GM19328 (cell line): ENCODE measurements around the gene LSP1.

Experiments
- ATAC-seq: cut with Tn5 transposase; IDR thresholded peaks from one replicate; pipeline ENCODE4 v1.9.1; 2021; ENCODE audit warnings: mild to moderate bottlenecking, moderate library complexity; ENCODE audit not compliant: unreplicated experiment

LSP1 gene

DNA sequence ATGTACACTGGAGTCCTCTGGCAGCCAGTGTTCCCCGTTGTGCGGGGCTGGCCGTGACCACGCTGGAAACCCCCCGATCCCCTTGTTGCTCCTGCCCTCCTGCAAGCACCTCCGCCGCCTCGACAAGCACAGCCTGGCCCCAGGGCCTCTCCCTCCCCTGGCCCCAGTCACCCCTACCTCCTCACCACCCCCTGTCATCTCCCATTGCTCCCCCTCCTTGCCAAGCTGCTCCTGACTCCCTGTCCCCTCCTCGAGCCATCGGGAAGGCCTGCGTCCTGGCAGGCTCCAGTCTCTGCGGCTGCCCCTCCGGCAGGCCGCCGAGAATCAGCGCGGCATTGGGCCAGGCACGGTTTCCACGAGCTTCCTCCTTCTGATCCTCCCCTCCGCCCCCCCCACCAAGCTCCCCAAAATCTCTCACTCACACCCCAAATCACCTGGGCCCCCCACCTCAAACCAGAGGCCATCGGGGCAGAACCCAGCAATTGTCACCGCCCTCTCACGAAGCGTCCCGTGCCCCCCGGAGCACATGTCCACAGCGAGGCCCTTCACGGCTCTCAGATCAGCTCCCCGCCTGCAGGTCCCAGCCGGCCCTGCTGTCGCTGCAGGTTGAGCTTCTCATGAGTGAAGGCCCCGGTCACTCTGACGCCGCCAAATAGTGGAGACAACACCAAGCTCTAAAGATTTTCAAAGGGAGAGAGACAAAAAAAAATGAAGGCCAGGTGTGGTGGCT is 5.7 kb upstream of the LSP1 start:
- ATAC-seq = no peak

DNA sequence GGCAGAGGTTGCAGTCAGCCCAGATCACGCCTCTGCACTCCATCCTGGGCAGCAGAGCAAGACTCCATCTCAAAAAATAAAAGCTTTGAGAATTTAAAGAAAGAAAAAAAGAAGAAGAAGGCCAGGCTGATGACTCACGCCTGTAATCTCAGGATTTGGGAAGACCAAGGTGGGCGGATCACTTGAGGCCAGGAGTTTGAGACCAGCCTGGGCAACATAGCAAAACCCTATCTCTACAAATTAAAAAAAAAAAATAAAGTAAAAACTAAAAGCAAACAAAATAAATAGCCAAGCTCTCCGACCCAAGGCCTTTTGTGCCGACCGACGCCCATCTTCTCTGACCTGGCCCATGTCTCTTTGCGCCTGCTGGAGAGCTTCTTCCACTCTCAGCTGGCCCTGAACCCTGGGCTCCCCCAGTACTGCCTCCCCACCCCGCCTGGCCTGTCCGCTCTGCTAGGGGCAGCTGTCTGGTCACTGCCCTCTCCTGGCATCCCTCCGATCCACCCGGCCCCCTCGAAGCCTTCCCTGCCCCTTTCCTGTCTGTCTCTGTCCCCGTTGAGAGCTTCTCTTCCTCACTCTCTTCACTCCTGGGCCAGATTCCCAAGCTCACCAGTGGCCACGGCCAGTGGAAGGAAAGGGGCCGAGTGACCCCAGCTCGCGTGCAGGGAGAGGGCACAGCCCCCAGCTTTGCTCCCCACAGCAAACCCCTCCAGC is 4.8 kb upstream of the LSP1 start:
- no peak for ATAC-seq

DNA sequence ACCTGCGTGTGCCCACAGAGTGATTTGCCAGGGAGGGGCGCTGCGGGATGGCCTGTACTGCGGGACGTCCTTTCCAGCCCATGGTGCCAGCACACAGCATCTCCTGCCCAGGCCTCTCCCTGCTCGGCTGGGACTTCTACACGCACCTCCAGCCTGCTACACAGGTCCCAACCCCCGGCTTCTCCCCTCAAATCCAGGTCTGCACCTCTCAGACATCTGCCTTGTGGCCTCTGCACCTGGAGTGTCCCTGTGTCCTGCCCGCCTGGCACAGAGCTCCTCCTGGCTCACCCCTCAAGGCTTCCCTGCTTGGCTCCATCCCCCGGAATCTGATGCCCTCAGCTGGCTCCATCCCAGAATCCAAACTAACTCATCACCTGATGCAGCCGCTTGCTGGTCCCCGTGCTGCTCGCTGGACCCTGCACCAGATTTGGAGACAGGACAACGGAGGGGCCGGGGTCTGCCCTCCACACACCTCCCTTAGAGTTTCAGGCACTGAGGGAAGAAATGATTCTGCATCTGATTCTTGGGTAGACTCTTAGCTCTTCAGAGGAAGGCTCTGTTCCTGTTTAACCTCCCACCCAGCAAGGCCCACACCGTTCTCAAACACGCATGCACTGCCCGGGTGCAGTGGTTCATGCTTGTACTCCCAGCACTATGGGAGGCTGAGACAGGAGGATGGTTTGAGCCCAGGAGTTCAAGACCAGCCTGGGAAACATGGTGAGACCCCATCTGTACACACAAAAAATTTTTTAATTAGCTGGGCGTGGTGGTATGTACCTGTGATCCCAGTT is 4.0 kb upstream of the LSP1 start:
- ATAC-seq = no peak

DNA sequence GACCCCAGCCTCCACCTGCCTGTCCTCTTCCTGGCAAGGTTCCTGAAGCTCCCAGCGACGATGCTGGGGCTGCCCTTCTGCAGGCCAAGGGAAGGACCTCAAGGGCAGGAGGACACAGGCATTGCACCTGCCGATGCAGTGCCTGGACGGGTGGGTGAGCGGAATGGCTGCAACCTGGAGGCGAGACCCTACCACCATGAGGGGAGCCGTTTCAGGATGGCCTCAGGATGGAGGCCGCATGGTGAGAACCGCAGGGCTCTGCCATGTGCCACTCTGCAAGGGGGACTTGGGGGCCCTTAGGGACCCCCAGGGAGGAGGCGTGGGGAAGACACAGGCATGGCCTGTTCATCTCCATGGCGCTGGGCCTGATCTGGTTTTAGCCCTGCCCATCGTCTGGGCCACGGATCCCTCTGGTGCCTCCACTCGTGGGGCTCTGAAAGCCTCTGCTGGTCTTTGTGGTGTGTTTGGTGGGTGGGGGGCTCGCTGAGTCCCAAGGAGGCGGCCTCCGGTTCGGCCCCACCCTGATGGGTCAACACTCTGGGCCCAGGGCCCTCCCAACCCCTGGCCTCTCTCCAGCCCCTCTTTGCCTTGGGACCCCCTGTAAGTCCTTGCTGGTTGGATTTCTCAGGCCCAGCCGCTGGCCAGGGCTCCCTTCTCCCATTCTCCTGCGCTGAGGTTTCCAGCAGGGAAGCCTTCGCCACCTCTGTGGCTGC is 1.3 kb upstream of the LSP1 start:
- no peak for ATAC-seq

DNA sequence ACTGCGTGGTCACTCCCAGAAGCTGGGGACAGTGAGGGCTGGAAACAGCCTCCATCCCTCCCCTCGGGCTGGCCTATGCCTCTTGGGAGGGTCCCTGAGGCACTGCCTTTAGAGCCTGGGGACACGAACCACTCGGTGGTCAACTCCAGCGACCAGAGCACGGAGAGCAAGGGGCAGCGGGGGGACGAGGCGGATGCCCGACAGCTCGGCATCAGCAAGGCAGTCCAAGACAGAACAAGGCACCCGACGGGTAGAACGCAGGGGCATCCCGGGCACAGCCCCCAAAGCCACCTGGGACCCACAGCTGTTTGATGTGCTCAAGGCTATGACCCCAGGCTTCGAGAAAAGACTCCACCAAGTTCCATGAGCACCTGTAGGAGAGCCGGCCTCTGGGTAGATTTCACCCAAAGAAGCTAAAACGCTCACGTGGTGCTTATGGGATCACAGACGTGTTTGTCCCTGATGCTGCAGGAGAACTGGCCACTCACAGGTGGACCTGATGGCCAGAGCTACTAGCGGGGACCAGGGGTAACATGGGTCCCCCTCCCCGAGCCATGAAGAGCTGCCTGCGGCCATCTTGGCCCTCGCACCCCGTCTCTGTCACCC is 510 bp upstream of the LSP1 start:
- no peak for ATAC-seq

DNA sequence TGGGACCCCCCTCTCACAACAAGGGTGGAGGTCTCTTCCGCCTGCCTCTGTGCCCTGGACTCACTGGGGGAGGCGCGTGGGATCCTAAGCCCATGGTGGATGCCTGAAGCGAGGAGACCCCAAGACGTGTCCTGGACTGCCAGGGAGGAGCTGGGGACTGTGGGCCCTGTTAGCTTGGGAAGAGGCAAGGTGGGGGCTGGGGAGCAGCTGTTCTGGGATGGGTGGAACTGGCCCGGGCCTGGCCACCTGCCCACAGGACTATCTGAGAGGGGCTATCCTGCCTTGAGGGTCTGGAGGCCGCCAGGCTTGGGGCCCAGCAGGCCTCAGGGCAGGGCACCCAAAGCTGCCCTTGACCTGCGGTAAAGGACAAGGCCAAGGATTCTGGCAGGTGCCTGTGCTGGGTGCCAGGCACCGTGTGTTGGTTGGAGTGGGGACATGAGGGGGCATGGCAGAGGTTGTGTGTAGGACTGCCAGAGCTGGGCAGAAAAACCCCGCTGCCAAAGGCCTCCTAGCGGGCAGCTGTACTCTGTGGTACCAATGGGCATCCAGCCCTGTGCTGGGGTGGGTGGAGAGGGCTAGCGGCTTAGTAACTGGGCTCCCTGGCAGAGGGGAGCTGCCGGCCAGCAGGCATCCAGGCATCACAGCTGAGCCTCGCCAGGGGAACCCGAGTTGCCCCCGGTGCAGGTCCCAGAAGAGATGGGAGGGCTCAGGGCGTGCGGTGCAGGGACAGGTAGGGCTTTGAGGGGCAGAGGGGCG is 670 bp downstream of the LSP1 start:
- ATAC-seq = no peak

DNA sequence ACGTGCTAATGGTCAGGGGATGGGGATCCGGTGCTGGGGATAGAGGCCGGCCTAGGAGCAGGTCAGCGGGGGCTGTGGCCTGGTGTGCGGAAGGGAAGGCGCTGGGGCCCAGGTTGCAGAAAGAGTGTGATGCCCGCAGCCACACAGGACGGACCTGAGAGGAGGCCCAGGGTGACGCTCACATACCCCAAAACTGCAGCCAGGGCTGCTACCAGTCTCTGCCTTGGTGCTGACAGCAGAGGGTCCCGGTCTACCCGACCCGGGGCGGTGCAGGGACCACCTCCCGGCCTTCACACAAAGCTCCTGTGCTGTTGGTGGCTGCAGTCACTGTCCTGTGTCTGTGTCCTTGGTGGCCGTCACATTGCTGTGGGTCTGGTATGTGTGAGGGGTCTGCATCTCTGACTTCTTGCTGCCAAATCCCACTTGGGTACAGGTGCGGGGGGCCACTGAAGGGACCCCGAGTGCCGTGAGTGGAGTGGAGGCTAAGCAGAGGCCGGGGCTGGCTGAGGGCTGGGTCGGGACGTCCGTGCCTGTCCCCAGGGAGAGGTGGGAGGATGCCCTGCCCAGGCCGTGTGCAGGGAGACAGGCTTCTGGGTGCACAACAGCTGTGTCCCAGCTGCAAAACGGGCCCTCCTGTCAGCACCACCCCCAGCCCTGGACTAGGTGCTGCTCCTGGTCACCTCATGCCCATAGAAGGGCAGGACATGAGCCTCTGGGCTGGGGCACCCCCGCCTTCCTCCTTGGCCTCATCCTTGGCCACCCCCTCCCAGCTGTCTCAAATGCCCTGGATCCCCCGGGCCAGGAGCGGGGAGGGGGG is 1.5 kb downstream of the LSP1 start:
- no peak for ATAC-seq

DNA sequence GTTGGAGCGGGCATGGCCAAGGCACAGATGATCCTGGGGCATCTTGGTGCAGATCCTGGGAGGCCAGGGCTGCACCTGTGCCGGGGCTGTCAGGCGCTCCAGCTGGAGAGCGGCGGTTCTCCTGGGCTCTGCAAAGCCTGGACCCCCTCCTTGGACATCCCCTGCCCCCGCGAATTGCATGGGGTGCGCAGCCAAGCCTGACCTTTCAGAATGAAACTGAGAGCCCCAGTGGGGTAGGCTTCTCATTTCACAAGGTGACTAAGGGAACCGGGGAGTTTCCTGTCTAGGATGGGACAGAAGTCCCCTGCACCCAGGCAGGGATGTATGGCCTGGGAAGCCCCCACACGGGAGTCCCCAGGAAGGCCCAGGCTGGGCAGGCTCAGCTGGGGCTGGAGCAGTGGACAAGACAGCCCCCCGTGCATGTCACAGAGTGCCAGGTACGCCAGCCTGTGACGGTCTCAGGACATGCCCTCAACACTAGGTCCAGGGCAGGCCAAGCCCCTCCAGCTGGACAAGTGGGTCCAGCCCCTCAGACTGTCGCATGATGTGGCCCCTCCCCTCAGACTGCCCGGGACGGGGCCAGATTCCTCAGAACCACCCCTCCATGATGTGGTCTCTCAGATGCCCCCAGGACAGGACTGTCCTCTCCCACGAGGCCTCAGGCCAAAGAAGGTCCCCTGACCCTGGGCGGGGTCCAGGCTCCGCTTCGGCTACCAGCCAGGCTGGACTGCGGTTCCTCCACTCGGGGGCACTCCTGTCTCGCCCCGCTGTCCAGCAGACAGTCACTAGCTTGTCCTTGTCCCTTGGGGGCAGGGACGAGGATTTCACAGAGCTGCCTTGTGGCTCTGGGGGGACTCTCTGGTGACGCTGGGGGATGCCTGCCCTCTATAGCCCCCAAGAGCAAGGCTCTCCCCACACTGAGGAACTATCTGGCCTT is 2.3 kb downstream of the LSP1 start:
- ATAC-seq = no peak

DNA sequence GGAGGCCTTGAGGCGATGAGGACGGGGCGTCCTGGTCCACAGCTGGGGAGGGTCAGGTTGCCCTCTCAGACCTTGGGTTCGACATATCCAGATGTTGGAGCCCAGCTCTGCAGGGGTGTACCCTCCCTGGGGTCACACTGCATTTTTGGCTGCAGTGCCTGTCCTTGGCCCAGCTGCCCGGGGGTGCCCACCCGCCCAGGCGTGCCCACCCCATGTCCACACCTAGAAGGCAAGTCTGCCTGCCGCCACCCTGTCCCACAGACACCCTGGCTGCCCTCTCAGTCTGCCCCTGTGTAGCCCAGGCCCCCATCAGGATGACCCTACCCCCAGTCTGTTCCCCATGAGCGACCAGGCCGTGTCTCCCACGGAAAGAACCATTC is 3.0 kb downstream of the LSP1 start:
- no peak for ATAC-seq

DNA sequence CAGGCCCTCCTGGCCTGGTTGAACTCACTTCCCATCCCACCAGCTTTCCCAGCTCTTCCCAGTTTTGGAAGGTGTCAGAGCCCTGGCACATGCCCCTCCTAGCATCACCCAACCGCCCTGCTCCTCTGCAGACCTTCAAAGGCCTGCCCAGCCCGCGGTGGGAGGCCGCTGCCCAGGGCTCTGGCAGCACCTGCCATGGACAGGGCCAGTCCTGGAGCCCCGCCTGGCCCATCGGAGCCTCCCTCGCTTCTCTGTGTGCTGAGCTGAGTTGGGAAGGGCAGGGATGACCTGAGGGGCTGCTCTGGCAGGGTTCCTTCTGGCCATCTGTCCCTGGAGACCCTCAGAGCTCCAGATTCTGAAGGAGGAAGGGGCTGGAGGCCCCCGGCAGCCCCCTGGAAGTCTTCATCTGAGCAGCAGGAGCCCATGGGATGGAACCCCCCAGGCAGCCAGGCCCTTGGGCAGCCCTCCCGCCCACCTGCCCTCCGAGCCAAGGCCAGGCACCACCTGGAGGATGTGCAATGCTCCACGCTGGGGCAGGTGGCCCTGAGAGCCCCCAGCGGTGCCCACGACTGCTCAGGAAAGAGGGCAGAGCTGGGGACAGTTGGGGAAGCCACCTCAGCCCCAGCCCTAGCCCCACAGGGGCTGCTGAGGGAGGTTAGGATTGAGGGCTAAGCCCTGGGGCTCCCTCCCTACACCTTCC is 3.6 kb downstream of the LSP1 start:
- no peak for ATAC-seq

DNA sequence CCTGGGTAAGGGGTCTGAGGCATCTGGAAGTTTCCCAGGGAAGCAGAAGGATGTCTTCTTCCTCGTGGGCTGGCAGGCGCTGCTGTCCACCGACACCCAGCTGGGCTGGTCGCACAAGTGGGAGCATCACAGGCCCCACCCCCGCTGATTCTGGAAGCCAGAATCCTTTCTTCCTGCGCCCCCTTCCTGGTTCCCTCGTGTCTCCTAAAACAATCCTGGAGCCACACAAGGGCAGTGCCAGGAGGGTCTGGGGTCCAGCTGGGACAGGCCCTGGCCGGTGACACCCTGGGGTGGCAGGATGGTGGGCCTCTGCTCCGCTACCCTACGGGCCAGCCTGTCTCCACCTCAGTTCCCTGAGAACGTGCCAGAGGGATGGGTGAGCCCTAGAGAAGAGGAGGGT is 4.2 kb downstream of the LSP1 start:
- ATAC-seq = no peak

DNA sequence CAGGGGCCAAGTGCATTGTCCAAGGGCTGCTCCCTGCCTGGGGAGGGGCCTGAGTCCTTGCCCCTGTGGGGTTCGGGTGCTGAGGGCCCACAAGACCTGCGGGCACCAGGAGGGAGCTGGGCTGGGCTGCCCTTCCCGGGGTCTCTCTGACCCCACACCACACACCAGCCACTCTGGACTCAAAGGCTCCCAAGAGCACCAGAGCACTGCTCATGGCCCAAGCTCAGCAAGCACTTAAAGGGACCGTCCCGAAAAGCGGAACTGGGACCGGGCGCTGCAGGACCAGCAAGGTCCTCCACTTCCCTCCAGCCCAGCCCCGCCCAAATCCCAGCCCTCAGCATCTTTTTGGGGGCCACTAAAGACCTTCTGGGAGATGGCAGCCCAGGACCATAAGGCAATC is 5.3 kb downstream of the LSP1 start:
- ATAC-seq = no peak

DNA sequence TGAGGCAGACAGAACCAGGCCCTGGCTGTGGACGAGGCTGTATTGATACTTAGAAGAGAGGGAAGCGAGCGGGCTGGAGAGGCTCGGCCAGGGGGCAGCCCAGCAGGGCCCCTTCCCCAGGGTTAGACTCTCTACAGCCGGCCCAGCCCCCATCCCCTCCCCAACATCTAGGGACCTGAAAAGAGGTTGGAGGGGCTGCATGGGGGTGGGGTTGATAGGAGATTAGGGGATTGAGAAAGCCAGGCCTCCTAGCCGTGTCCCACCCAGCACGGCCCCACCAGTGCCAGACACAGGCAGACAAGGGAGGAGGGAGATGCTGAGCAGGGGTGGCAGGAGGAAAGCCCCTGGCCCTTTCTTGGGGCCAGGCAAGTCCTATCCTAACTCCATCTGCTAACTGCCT is 5.7 kb downstream of the LSP1 start:
- no peak for ATAC-seq

DNA sequence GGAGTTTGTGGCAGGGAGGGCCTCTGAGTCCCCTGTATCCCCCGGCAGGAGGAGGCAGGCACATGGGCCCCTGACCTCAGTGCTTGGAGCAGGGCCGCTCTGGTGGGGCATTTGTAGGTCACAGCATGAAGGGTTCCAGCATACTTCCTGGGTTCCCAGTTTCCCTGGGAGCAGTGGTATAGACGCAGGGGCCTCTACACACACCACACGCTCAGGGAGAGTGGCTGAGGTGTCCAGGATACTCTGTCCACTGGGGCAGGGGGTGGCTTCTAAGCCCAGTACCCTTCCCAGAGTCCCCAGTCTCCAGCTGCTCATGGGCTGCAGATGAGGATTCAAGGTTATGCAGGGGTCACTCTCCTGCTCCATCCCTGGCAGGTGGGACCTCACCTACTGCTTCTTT is 6.1 kb downstream of the LSP1 start:
- no peak for ATAC-seq

DNA sequence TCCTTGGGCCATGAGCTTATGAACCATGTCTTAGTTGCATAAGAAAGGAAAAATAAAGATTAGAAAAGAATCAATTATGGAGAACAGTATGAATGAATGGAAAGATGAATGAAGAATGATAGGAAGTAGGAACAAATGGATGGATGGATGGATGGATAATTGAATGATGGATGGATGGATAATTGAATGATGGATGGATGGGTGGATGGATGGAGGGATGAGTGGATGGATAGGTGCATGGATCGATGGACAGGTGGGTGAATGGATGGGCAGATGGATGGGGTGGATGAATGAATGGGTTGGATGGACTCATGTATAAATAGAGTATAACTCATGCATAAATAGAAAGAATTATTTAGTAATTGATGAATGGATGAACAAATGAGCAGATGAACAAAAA is 7.2 kb downstream of the LSP1 start:
- ATAC-seq = no peak

DNA sequence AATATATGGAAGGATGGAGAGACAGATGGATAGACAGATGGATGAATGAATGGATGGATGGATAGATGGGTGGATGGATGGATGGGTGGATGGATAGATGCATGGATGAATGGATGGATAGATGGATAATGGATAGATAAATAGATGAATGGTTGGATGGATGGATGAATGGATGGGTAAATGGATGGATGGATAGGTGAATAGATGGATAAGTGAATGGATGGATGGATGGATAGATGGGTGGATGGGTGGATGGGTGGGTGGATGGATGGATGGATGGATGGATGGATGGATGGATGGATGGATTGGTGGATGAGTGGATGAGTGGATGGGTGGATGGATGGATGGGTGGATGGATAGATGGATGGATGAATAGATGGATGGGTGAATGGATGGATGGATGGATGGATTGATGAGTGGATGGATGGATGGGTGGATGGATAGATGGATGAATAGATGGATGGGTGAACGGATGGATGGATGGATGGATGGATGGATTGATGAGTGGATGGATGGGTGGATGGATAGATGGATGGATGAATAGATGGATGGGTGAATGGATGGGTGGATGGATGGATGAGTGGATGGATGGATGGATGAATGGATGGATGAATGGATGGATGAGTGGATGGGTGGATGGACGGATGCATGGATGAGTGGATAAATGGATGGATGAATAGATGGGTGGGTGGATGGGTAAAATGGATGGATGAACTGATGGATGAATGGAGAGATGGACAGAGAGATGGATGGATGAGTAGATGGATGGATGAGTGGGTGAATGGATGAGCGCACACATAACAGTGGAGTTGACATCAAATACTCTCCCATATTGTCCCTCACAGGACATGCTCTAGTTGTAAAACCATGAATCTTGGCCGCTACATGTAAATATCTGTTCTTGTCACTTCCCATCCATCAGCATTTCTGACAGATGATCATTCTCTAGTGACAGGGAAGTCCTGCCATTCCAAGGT is 8.8 kb downstream of the LSP1 start:
- no peak for ATAC-seq
